Measurements from ENCODE around the gene PPIF.

GRCh38 chr10:79376078-79376628 lies 28.9 kb downstream of the PPIF start:
- no peak for TF ChIP-seq POLR2A (IDR thresholded peaks at IDR 0.05; ENCODE audit: low read length)
- no peak for TF ChIP-seq GATA1 (IDR thresholded peaks at IDR 0.05; ENCODE audit: low read depth, low read length)

All from erythroblast (primary cell).